Activated T-helper 2 cell treated with anti-CD3 and anti-CD28 coated beads, Interferon-gamma antibody, Interleukin-2, Interleukin-4, amounts not matched to agents 10 μg/mL and 5 μg/mL and 100 μg/mL, durations not matched to agents 14 hours and 24 hours and 36 hours (primary cell): ENCODE measurements around the gene TNS2. TPM values are rescaled to one million over a fixed set of nuclear protein-coding genes. Genes with fewer than 3 reads are reported as not detected.

Experiments
- DNase-seq: peaks from one replicate; pipeline ENCODE4 v3.0.0; 2021; ENCODE audit warnings: low spot score
- H3K27ac Mint-ChIP-seq: one replicate; pipeline ENCODE4 v1.8.0; 2021; ENCODE audit warnings: mixed read lengths
- H3K27me3 Mint-ChIP-seq: one replicate; pipeline ENCODE4 v1.8.0; 2021; ENCODE audit warnings: low read depth, mixed read lengths
- H3K36me3 Mint-ChIP-seq: one replicate; pipeline ENCODE4 v1.8.0; 2021; ENCODE audit warnings: low read depth, mixed read lengths
- H3K4me1 Mint-ChIP-seq: one replicate; pipeline ENCODE4 v1.8.0; 2021; ENCODE audit warnings: low read depth, mixed read lengths
- H3K4me3 Mint-ChIP-seq: one replicate; pipeline ENCODE4 v1.8.0; 2021; ENCODE audit warnings: low read depth, mild to moderate bottlenecking, moderate library complexity, mixed read lengths
- H3K9me3 Mint-ChIP-seq: one replicate; pipeline ENCODE4 v1.8.0; 2021; ENCODE audit warnings: mixed read lengths
- intact Hi-C: fragments of 100-400 bp; cut with micrococcal nuclease; formaldehyde crosslinking; loops from one replicate; pipeline ENCODE4 v1.15.1; 2023
- total RNA-seq: library from RNA; stranded (reverse); gene quantifications from 2 replicates; pipeline ENCODE4 v1.2.3, GENCODE V29; 2022

TNS2 gene
- total RNA-seq, 1 donor from 2014 or later: 4.7 TPM

DNA sequence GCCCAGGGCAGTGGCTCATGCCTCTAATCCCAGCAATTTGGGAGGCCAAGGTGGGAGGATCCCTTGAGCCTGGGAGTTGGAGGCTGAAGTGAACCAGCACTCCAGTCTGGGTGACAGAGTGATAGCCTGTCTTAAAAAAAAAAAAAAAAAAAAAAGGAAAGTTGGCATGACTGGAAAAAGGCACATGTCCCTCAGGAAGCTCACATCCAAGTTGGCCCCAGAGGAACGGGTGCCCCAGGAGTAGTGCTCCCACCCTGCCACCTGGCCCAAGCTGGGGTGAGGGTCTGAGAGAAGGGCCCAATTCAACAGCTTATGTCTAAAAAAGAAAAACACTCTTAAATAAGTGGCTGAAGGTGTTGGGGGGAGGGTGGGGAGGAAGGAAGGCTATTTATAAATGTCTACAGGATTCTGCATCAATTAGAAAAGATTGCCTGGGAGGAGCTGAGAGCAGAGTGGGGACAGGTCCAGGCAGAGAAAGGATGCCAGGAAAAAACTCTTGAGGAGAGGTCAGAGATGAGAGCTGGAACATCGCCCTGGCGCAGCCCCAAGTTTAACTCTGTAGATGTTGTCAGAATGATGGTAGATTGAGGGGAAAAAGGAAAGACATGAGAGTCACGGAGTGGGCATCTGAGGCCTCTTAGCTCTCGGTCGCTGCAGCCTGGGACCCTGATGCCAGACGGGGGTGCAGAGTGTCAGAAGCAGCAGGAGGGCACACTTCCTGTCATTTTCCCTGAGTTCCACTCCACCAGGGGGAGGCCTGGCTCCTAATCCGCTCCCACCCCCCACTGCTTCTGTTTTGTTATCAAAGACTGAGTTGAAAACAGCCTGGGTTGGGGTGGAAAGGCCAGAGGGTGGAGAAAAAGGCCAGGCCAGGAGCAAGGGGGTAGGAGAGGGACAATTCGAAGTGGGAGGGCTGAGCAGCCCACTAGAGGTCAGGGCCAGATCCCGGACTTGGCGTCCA, 22.0 kb downstream of the TNS2 start:
- intact Hi-C loops: no loop called here
- Mint-ChIP-seq H3K36me3 (peaks cover 54% of the 10 kb centered on the region), H3K27ac (no peak overlapping the region), H3K9me3 (no peaks in the 10 kb centered on the region), H3K27me3 (no peaks in the 10 kb centered on the region), H3K4me3 (no peak overlapping the region), H3K4me1 (peaks cover 2% of the 10 kb centered on the region)
- DNase-seq: no peak

DNA sequence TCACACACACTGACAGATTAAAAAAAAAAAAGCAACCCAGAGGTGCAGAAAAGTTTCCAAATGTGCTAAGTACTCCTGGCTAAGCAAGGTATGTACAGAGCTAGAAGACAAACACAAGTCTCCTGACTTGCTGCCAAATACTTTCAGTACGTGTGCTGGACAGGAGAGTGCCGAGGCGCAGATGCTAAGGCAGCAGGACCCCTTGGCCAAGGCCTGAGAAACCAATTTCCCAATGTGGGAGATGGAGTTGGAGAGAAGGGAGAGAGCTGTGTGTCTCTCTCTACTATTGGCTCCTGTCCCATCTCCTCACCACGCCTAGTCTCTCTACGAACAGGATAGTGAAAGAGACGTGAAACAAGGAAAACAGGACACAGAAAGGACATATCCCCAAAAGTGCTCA, 24.0 kb downstream of the TNS2 start:
- H3K36me3 Mint-ChIP-seq: peaks cover 58% of the 10 kb centered on the region
- intact Hi-C loops: no loop called here
- no peak for DNase-seq
- H3K27me3 Mint-ChIP-seq: no peaks in the 10 kb centered on the region
- H3K4me1 Mint-ChIP-seq: peaks cover 10% of the 10 kb centered on the region
- no peak overlapping the region for H3K4me3 Mint-ChIP-seq
- no peak overlapping the region for H3K27ac Mint-ChIP-seq
- no peaks in the 10 kb centered on the region for H3K9me3 Mint-ChIP-seq

DNA sequence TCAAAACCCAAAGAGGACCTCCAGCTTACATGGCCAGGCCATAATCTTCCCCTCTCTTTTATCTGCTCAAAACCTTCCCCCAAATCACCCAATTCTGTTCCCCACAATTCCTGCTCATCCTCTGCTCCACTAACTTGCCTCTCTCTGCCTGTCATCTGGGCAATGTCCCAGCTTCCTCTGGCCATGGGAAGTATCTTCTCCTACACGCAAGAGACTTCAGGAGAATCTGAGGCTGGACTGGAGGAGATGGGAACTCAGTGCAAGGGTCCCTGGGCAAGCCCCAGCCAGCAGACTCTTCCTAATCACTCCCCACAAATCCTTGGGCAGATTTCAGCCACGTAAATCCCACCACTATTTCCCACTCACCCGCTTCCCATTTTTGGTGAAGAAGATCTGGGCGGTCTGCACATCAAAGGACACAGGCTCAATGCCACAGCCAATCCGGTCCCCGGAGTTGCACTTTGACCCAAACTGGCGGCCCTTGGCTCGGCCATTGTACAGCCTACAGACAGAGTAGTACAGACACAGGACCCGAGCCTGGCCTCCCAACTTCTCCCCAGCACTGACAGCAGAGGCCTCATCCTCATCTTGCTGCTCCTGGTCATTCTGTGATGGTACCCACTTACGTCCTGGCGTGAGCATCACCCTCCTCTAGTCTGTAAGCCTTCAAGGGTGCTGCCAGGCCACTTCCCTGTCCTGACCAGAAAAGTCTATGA, 24.6 kb downstream of the TNS2 start:
- H3K27ac Mint-ChIP-seq: peak overlapping the region; percentile 6
- no peak overlapping the region for H3K4me3 Mint-ChIP-seq
- H3K36me3 Mint-ChIP-seq: peaks cover 57% of the 10 kb centered on the region
- DNase-seq: no peak
- H3K9me3 Mint-ChIP-seq: no peaks in the 10 kb centered on the region
- H3K27me3 Mint-ChIP-seq: no peaks in the 10 kb centered on the region
- H3K4me1 Mint-ChIP-seq: peaks cover 10% of the 10 kb centered on the region
- intact Hi-C loops: no loop called here

DNA sequence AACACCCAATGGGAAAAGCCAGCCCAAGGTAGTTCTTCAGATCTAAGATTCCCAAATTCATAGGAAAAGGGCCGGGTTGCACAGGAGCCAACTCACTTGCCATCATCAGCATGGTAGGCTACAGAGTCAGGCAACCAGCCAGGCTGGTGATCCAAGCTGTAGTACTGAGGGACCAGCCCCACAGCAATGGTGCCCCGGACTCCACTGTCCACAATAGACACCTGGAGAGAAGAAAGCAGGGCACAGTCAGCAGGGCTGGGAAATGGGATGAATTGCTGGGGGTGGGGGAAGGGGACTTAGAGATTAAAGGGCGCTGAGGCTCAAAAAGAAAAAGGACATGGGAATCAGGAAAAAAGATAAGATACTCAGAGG, 25.1 kb downstream of the TNS2 start:
- intact Hi-C loops: no loop called here

DNA sequence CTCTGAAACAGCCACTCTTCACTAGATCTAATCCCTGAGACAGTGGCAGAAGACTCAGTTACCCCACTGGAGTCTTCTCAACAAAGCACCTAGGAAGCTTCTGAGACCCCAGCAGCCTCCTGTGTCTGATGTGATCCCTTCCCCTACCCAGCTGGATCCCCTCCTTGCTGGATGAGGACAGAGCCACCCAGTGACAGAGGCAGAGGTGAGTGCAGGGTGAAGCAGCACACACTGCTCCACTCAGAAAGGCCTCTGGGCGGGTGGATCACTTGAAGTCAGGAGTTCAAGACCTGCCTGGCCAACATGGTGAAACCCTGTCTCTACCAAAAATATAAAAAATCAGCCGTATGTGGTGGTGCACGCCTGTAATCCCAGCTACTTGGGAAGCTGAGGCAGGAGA, 26.6 kb downstream of the TNS2 start:
- Mint-ChIP-seq H3K4me3 (no peak overlapping the region), H3K27me3 (no peaks in the 10 kb centered on the region), H3K36me3 (peaks cover 52% of the 10 kb centered on the region), H3K9me3 (no peaks in the 10 kb centered on the region), H3K27ac (no peak overlapping the region), H3K4me1 (peaks cover 19% of the 10 kb centered on the region)
- no peak for DNase-seq
- intact Hi-C loops: no loop called here

More for the DNA sequence above, 25.1 kb downstream of the TNS2 start:
- no peak for DNase-seq
- Mint-ChIP-seq H3K9me3 (no peaks in the 10 kb centered on the region), H3K4me3 (no peak overlapping the region), H3K27me3 (no peaks in the 10 kb centered on the region), H3K4me1 (peaks cover 14% of the 10 kb centered on the region), H3K36me3 (peaks cover 55% of the 10 kb centered on the region), H3K27ac (no peak overlapping the region)

DNA sequence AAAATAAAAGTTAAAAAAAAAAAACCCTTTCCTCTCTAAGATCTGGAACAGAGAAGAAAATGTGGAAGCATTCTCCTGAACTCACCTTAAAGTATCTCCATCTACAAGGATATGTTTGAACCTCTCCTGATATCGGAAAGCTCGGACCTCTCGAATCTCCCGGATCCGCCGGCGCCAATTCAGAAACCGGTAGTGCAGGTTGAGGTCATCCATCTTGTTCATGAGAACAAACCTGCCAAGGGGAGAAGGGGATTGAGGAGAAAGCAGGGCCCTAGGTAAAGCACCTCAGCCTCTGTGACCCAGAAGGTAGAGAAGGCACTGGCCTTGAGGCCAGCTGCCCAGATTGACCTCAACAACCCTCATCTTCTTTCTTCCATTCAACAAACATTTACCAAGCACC, 27.2 kb downstream of the TNS2 start:
- no peak overlapping the region for H3K27ac Mint-ChIP-seq
- H3K36me3 Mint-ChIP-seq: peaks cover 48% of the 10 kb centered on the region
- DNase-seq: no peak
- H3K9me3 Mint-ChIP-seq: no peaks in the 10 kb centered on the region
- no peaks in the 10 kb centered on the region for H3K27me3 Mint-ChIP-seq
- H3K4me1 Mint-ChIP-seq: peaks cover 19% of the 10 kb centered on the region
- intact Hi-C loops: no loop called here
- H3K4me3 Mint-ChIP-seq: peak overlapping the region; percentile 89

DNA sequence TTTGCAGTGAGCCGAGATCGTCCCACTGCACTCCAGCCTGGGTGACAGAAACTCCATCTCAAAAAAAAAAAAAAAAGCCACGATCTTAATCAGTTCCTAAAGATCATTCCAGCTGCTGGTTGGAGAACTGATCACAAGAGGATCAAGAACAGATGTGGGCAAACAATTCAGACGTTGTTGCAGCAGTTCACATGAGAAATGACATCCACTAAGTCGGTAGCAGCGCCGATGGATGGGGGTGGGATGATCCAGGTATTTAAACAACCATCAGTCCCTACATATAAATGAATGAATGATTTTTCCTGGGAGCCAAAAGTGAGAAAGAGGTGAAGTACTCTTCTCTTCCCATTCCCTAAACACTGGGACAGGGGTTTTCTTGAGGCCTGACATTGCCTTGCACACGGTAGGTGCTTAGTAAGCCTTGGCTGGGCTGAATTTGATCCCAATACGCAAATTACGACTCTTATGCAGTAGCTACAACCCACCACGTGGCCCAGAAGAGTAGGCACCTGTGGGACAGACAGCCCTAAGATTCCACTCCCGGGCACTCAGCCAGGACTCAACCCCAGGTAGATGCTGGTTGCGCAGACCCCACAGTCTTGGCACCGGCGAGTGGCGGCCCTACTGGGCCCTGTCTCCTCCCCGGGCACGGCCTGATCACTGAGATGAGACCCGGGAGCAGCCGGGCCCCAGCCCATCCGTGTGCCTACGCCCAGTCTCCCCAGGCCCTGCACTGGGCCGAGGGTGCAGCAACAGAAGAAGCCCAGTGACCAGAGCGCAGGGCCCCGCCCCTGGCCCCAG, 28.8 kb downstream of the TNS2 start:
- H3K9me3 Mint-ChIP-seq: peaks cover 8% of the 10 kb centered on the region
- peaks cover 40% of the 10 kb centered on the region for H3K36me3 Mint-ChIP-seq
- H3K27me3 Mint-ChIP-seq: no peaks in the 10 kb centered on the region
- intact Hi-C loops: loop anchor here (1.0 to 2.0 kb wide), 3 partner anchors 20 to 32 kb away; no protein-coding TSS in a partner anchor
- H3K27ac Mint-ChIP-seq: peak overlapping the region; percentile 89
- H3K4me1 Mint-ChIP-seq: peaks cover 22% of the 10 kb centered on the region
- no peak for DNase-seq
- peak overlapping the region; percentile 89 for H3K4me3 Mint-ChIP-seq

DNA sequence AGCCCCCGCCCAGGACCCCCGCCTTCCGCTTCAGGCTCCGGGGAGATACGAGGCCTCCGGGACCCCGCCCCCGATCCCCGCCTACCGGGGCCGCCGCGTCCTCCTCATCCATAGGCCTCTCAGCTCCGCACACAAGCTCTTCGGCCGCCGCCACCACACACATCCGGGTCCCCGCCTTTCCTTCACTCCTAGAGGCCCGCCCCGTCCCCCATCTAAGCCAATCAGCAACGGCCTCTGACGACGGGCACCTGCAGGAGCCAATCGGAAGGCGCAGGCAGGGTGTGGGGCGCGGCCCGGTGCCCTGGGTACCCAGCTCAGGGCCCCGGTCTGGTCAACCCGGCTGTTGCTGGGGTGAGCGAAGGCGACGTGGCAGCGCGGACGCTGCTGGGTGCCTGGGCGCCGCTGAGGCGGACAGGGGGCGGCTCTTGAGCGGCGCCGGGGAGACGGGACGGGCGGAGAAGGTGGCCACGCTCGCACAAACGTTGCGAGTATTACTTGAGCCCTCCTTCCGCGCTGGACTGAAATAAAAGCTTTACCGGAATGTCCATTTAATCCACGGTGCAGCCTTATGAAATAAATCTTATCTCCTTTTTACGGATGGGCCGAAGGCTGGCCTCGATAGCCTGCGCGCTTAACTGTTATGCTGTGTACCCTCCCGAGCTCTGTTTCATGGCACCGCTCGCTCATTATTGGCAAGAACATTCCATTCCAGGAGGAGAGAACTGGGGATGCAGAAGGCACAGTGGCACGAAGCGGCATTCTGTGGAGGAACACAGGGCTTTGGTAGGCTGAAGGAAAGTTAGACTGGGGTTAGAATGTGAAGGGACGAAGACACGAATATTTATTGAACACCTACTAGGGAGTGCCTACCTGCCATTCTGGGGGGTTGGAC, 29.6 kb downstream of the TNS2 start, which contains the start of gene SPRYD3:
TSS of gene SPRYD3 (minus strand) at position 165 of the 892 bp plus-strand sequence. CDS start at position 108, 57 bp downstream.
- Mint-ChIP-seq H3K36me3 (peaks cover 31% of the 10 kb centered on the region), H3K9me3 (peaks cover 8% of the 10 kb centered on the region), H3K27me3 (no peaks in the 10 kb centered on the region), H3K4me3 (peak within 1 kb of the TSS; percentile 89), H3K4me1 (peaks cover 22% of the 10 kb centered on the region), H3K27ac (peak within 1 kb of the TSS; percentile 89)
- intact Hi-C loops: loop anchor here (1.0 to 2.0 kb wide), 3 partner anchors 19 to 33 kb away; no protein-coding TSS in a partner anchor
- DNase-seq: peak; percentile 96

DNA sequence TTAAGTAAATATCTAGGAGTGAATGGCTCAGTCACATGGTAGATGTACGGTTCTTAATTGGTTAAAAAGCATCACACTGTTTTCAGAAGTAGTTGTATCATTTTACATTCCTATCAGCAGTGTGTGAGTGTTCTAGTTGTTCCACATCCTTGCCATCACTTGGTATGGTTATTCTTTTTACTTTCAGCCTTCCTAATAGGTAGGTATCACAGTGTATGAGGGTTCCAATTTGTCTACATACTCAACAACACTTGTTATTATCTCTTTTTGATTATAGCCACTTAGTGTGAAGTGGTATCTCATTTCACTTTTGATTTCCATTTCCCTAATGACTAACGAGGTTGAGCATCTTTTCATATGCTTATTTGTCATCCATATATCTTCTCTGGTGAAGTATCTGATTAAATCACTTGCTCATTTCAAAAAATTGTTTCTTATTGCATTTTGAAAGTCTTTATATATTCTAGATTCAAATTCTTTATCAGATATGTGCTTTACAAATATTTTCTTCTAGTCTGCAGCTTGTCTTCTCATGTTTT, 32.8 kb downstream of the TNS2 start:
- DNase-seq: no peak
- Mint-ChIP-seq H3K27me3 (peaks cover 14% of the 10 kb centered on the region), H3K36me3 (no peaks in the 10 kb centered on the region), H3K9me3 (peaks cover 8% of the 10 kb centered on the region), H3K4me1 (peaks cover 18% of the 10 kb centered on the region), H3K4me3 (no peak overlapping the region), H3K27ac (peak overlapping the region; percentile 38)
- intact Hi-C loops: no loop called here

DNA sequence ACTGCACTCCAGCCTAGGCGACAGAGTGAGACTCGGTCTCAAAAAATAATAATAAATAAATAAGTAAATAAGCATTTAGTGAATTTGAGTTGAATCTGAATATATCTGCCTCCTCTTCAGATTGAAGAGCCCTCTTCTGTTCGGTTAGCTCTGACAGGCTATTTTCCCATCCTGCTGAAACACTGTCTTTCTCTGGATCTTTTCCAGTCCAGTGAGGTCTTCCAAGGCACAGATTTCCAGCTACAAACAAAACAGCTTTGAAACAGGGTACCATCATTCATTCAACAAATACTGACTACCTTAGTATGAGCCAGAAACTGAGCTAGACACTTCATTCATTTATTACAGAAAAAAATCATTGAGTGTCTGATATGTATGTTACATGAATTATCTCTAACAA, 36.5 kb downstream of the TNS2 start:
- H3K27ac Mint-ChIP-seq: no peak overlapping the region
- intact Hi-C loops: no loop called here
- H3K36me3 Mint-ChIP-seq: no peaks in the 10 kb centered on the region
- DNase-seq: no peak
- no peak overlapping the region for H3K4me3 Mint-ChIP-seq
- peaks cover 6% of the 10 kb centered on the region for H3K4me1 Mint-ChIP-seq
- peaks cover 8% of the 10 kb centered on the region for H3K9me3 Mint-ChIP-seq
- peaks cover 29% of the 10 kb centered on the region for H3K27me3 Mint-ChIP-seq

DNA sequence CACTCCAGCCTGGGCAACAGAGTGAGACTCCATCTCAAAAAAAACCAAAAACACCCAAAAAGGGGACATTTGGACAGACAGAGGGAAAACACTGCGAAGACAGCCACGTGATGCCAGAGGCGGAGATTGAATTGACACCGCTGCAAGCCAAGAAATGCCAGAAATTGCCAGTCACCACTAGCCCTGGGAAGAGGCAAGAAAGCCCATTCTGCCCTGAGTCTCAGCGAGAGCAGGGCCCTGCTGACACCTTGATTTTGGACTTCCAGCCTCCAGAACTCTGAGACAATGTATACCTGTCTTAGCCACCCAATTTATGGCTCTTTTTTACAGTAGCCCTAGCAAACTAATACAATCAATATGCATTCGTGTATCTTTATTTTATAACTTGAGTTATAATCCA, 40.2 kb downstream of the TNS2 start:
- intact Hi-C loops: no loop called here
- H3K36me3 Mint-ChIP-seq: no peaks in the 10 kb centered on the region
- H3K4me3 Mint-ChIP-seq: no peak overlapping the region
- peaks cover 3% of the 10 kb centered on the region for H3K4me1 Mint-ChIP-seq
- no peaks in the 10 kb centered on the region for H3K9me3 Mint-ChIP-seq
- no peak for DNase-seq
- H3K27me3 Mint-ChIP-seq: peaks cover 32% of the 10 kb centered on the region
- no peak overlapping the region for H3K27ac Mint-ChIP-seq
